Activated T-cell treated with anti-CD3 and anti-CD28 coated beads, Interleukin-2, amount 50 U/mL, for 4 hours (primary cell): ENCODE measurements around the gene AFAP1. TPM values are rescaled to one million over a fixed set of nuclear protein-coding genes. Genes with fewer than 3 reads are reported as not detected.

Experiments
- ATAC-seq, 2 donors: fragments of 200-7000 bp; cut with Tn5 transposase; one replicate each; pipeline ENCODE4 v1.10.0; 2021
- DNase-seq: peaks from one replicate; pipeline ENCODE4 v3.0.0-alpha.2; 2020
- H3K27me3 Mint-ChIP-seq: one replicate; pipeline ENCODE4 v1.8.0; 2021; ENCODE audit warnings: low read depth, mixed read lengths
- H3K36me3 Mint-ChIP-seq: one replicate; pipeline ENCODE4 v1.8.0; 2022; ENCODE audit warnings: mixed read lengths; ENCODE audit not compliant: insufficient read depth
- H3K4me1 Mint-ChIP-seq: one replicate; pipeline ENCODE4 v1.8.0; 2021; ENCODE audit warnings: low read depth, mixed read lengths
- H3K4me3 Mint-ChIP-seq: one replicate; pipeline ENCODE4 v1.8.0; 2021; ENCODE audit warnings: mild to moderate bottlenecking, moderate library complexity, mixed read lengths
- H3K9me3 Mint-ChIP-seq: one replicate; pipeline ENCODE4 v1.8.0; 2021; ENCODE audit warnings: mixed read lengths
- total RNA-seq, 3 donors: library from RNA; stranded (reverse); gene quantifications; one replicate each; pipeline ENCODE4 v1.2.1, GENCODE V29; 2021

AFAP1 gene
- total RNA-seq, 3 donors from 2014 or later = 13.1 to 17.7 (median 14.7) TPM

DNA sequence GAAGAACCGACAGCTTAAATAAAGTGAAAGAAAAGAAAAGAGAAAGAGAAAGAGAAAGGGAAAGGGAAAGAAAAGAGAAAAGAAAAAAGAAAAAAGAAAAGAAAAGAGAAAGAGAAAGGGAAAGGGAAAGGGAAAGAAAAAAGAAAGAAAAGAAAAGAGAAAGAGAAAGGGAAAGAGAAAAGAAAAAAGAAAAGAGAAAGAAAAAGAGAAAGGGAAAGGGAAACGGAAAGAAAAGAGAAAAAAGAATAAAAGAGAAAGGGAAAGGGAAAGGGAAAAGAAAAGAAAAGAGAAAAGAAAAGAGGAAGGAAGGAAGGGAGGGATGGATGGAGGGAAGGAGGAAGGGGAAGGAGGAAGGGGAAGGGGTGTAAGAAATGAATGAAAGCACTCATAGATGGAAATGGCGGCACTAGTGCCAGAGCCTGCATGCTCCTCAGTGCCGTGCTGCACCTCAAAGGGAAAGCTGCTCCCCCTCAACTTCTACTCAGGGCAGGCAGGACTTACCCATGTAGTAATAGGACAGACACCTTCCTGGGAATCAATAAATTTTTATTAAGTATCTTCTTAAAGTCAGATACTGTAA is 70.7 kb downstream of the AFAP1 start:
- no peak overlapping the region for H3K4me3 Mint-ChIP-seq
- peaks cover 4% of the 10 kb centered on the region for H3K9me3 Mint-ChIP-seq
- H3K36me3 Mint-ChIP-seq = peaks cover 13% of the 10 kb centered on the region
- DNase-seq (no peak), ATAC-seq (no peak)
- peaks cover 31% of the 10 kb centered on the region for H3K4me1 Mint-ChIP-seq
- H3K27me3 Mint-ChIP-seq = no peaks in the 10 kb centered on the region

- H3K4me1 Mint-ChIP-seq = peaks cover 26% of the 10 kb centered on the region
- H3K9me3 Mint-ChIP-seq = peaks cover 6% of the 10 kb centered on the region
- DNase-seq = no peak
- ATAC-seq = no peak
- H3K36me3 Mint-ChIP-seq = peaks cover 13% of the 10 kb centered on the region
- H3K4me3 Mint-ChIP-seq = no peak overlapping the region
- H3K27me3 Mint-ChIP-seq = no peaks in the 10 kb centered on the region
Observed at GRCh38 chr4:7868436-7868775, 71.3 kb downstream of the AFAP1 start.

- DNase-seq = no peak
- ATAC-seq = peak; percentile 72 to 75
- H3K4me3 Mint-ChIP-seq = no peak overlapping the region
- H3K27me3 Mint-ChIP-seq = no peaks in the 10 kb centered on the region
- H3K36me3 Mint-ChIP-seq = peaks cover 13% of the 10 kb centered on the region
- peaks cover 6% of the 10 kb centered on the region for H3K9me3 Mint-ChIP-seq
- H3K4me1 Mint-ChIP-seq = peaks cover 25% of the 10 kb centered on the region
Observed at GRCh38 chr4:7867701-7868435, 71.8 kb downstream of the AFAP1 start.

DNA sequence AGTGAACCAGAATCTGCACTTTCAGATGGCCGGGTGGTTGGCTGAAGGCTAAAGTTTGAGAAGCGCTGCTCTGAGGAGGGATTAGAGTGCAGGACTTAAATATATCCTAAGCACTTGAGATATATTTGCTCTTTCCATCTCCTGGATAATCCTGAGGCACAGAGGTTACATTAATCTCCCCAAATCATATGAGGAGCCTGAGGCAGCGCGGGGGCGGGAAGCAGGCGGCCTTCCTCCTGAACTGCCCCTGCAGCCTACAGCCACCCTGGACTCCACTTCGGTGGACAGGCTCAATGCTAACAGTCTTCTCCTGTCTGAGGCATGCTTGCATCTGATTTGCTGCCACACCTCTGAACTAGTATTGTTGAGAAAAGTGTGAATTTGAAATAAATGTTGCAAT is 72.5 kb downstream of the AFAP1 start:
- ATAC-seq = no peak
- Mint-ChIP-seq H3K4me1 (peaks cover 25% of the 10 kb centered on the region), H3K4me3 (no peak overlapping the region), H3K27me3 (no peaks in the 10 kb centered on the region), H3K36me3 (peaks cover 13% of the 10 kb centered on the region), H3K9me3 (peaks cover 6% of the 10 kb centered on the region)
- DNase-seq = no peak

- Mint-ChIP-seq H3K4me1 (peaks cover 25% of the 10 kb centered on the region), H3K27me3 (no peaks in the 10 kb centered on the region), H3K36me3 (peaks cover 14% of the 10 kb centered on the region), H3K9me3 (peaks cover 6% of the 10 kb centered on the region), H3K4me3 (no peak overlapping the region)
- DNase-seq = no peak
- ATAC-seq = no peak
Observed at GRCh38 chr4:7865533-7865932, 74.1 kb downstream of the AFAP1 start.

DNA sequence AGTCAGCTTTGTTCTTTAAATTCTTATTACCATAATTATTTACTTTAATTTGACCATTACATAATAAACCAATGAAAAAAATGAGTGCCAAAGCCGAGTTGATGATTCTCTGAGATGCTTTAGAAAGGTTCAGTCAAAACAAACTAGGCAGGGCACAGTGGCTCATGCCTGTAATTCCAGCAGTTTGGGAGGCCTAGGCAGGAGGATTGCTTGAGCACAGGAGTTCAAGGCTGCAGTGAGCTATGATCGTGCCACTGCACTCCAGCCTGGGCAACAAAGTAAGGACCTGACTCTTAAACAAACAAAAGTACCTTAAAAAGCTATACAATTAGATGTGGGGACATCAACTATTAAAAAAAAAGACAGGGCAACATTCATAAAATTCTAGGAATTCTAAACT is 75.0 kb downstream of the AFAP1 start:
- no peaks in the 10 kb centered on the region for H3K27me3 Mint-ChIP-seq
- DNase-seq = no peak
- no peak for ATAC-seq

GRCh38 chr4:7863911-7864681 is 75.6 kb downstream of the AFAP1 start:
- no peak for DNase-seq
- Mint-ChIP-seq H3K36me3 (peaks cover 12% of the 10 kb centered on the region), H3K4me1 (peaks cover 27% of the 10 kb centered on the region), H3K27me3 (no peaks in the 10 kb centered on the region), H3K9me3 (peaks cover 6% of the 10 kb centered on the region), H3K4me3 (no peak overlapping the region)
- ATAC-seq = no peak

More for the DNA sequence above, 75.0 kb downstream of the AFAP1 start:
- peaks cover 25% of the 10 kb centered on the region for H3K4me1 Mint-ChIP-seq
- peaks cover 13% of the 10 kb centered on the region for H3K36me3 Mint-ChIP-seq
- H3K4me3 Mint-ChIP-seq = no peak overlapping the region
- H3K9me3 Mint-ChIP-seq = peaks cover 6% of the 10 kb centered on the region

DNA sequence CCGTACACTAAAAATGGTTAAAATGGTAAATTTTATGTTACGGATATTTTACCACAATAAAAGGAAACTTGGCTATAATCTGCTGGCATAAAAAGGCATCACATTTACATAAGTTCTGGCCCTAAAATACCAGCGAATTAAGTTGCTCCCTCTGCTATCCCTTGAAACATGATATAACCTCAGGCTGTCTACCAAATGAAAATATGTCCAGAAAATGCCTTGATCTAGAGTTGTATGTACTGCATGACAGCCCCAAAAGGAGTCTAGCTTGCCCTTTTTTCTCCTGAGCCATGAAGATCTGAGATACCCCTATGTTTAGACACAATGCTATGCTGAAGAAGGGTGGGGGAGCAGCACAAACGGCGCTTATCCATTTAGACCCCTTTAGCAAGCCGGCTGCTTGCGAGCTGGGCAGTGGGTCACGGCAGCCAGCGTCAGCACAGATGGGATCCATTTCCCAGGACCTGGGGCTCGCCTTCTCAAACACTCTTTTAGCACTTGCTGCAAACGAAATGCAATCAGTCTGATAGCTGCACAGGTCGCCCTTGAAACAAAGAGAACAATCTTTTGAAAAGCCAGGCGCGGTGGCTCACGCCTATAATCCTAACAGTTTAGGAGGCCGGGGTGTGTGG is 77.0 kb downstream of the AFAP1 start:
- Mint-ChIP-seq H3K9me3 (peaks cover 6% of the 10 kb centered on the region), H3K4me1 (peaks cover 28% of the 10 kb centered on the region), H3K27me3 (no peaks in the 10 kb centered on the region), H3K4me3 (no peak overlapping the region), H3K36me3 (peaks cover 9% of the 10 kb centered on the region)
- DNase-seq (no peak), ATAC-seq (no peak)

GRCh38 chr4:7861440-7861881 is 78.2 kb downstream of the AFAP1 start:
- H3K27me3 Mint-ChIP-seq = no peaks in the 10 kb centered on the region
- no peak for DNase-seq
- H3K36me3 Mint-ChIP-seq = peaks cover 6% of the 10 kb centered on the region
- H3K4me1 Mint-ChIP-seq = peaks cover 35% of the 10 kb centered on the region
- ATAC-seq = no peak
- H3K4me3 Mint-ChIP-seq = no peak overlapping the region
- peaks cover 6% of the 10 kb centered on the region for H3K9me3 Mint-ChIP-seq

DNA sequence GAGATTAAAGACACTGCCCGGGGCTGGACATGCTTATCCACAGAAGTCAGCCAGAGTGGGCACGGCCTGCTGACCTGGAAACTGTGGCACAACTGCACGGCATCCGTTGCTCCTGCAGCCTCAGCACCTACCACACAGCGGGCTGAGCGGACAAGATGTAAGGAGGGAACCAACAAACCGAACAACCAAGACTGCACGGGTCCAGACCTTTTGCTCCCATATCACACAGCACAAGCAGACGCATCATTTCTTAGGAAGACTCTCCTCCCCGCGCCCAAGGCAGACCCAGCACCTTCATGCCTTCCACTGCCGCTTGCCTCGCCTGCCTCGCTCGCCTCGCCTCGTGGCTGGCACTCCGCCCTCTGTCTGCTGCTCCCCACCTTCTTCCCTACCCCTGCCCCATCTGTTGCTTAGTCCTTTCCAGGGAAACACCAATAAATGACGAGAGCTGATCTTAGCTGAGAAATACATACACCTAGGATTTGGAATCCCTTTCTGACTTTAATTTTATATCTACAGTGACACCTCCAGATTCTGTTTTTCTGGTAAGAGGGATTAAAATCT is 79.0 kb downstream of the AFAP1 start:
- no peak for ATAC-seq
- H3K4me3 Mint-ChIP-seq = no peak overlapping the region

GRCh38 chr4:7859326-7859725 is 80.3 kb downstream of the AFAP1 start:
- peaks cover 6% of the 10 kb centered on the region for H3K9me3 Mint-ChIP-seq
- DNase-seq = no peak
- no peak for ATAC-seq
- H3K4me1 Mint-ChIP-seq = peaks cover 53% of the 10 kb centered on the region
- no peaks in the 10 kb centered on the region for H3K27me3 Mint-ChIP-seq
- peaks cover 7% of the 10 kb centered on the region for H3K36me3 Mint-ChIP-seq
- H3K4me3 Mint-ChIP-seq = no peak overlapping the region

More for the DNA sequence above, 79.0 kb downstream of the AFAP1 start:
- H3K36me3 Mint-ChIP-seq = peaks cover 6% of the 10 kb centered on the region
- peaks cover 6% of the 10 kb centered on the region for H3K9me3 Mint-ChIP-seq
- DNase-seq = no peak
- H3K4me1 Mint-ChIP-seq = peaks cover 41% of the 10 kb centered on the region
- no peaks in the 10 kb centered on the region for H3K27me3 Mint-ChIP-seq

- DNase-seq (no peak), ATAC-seq (no peak)
- H3K9me3 Mint-ChIP-seq = no peaks in the 10 kb centered on the region
- peaks cover 57% of the 10 kb centered on the region for H3K4me1 Mint-ChIP-seq
- no peaks in the 10 kb centered on the region for H3K27me3 Mint-ChIP-seq
- H3K4me3 Mint-ChIP-seq = no peak overlapping the region
- peaks cover 7% of the 10 kb centered on the region for H3K36me3 Mint-ChIP-seq
Observed at GRCh38 chr4:7858498-7858897, 81.2 kb downstream of the AFAP1 start.

GRCh38 chr4:7857993-7858392 is 81.7 kb downstream of the AFAP1 start:
- Mint-ChIP-seq H3K9me3 (no peaks in the 10 kb centered on the region), H3K27me3 (no peaks in the 10 kb centered on the region), H3K4me1 (peaks cover 60% of the 10 kb centered on the region), H3K36me3 (peaks cover 8% of the 10 kb centered on the region), H3K4me3 (no peak overlapping the region)
- DNase-seq (no peak), ATAC-seq (no peak)

DNA sequence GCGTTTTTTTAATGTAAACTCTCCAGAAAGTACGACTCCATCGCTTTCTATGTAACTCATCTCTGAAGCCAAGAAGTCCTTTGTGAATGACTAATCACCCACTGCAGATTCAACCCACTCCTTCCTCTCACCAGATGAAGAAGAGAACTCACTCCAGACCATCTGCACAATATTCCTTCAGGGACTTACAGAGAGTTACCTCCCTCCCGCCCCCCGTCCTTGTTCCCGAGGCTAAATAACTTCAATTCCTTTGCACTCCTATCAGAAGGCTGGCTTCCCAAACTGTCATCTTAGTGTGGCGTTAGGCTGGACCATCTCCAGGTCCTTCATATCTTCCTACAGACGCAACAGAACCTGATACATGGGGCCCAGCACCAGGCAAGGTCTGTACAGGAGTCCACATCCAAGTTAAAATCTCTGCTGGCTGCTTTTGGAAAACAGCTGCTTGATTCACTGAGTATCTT is 82.4 kb downstream of the AFAP1 start:
- Mint-ChIP-seq H3K36me3 (peaks cover 8% of the 10 kb centered on the region), H3K9me3 (no peaks in the 10 kb centered on the region), H3K4me1 (peaks cover 66% of the 10 kb centered on the region), H3K4me3 (peak overlapping the region; percentile 60), H3K27me3 (no peaks in the 10 kb centered on the region)
- ATAC-seq (peak; percentile 57 to 70), DNase-seq (no peak)
